ENCODE data around the gene SPTLC3.
A peak's percentile ranks its signal among the peaks of the same experiment; 100 is the strongest.

The SPTLC3 gene

DNA sequence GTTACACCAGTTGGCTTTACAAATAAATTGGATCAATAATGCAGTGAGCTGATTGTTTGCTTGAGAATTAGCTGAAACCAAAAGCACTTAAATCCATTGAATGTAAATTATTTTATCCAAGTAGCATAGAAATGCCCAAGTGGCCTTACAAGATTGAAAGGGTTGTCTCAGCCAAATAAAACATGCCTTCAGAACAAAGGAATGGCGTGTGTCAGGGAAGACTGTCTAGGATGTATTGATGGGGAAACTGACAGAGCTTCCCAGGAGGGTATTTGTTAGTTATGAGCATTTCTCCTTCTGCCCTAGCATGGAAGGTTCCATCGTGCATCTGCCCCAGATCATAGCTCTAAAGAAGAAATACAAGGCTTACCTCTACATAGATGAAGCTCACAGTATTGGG is 108.4 kb downstream of the SPTLC3 start:
- Histone ChIP-seq H3K27me3 (no peaks in the 10 kb centered on the region), H3K4me3 (no peak overlapping the region), H3K27ac (no peak overlapping the region), H3K9me3 (no peaks in the 10 kb centered on the region), H3K36me3 (peaks cover 0 to 6% (median 0%) of the 10 kb centered on the region in 3 donors), H3K4me1 (no peaks in the 10 kb centered on the region)
- intact Hi-C loops (cut with DNase I; ENCODE audit: low total_unique reads) = loop anchor here (10.0 kb wide), 1 partner anchor 108 kb away; the partner anchor contains the start of gene ISM1
- TF ChIP-seq, protein P1, sequence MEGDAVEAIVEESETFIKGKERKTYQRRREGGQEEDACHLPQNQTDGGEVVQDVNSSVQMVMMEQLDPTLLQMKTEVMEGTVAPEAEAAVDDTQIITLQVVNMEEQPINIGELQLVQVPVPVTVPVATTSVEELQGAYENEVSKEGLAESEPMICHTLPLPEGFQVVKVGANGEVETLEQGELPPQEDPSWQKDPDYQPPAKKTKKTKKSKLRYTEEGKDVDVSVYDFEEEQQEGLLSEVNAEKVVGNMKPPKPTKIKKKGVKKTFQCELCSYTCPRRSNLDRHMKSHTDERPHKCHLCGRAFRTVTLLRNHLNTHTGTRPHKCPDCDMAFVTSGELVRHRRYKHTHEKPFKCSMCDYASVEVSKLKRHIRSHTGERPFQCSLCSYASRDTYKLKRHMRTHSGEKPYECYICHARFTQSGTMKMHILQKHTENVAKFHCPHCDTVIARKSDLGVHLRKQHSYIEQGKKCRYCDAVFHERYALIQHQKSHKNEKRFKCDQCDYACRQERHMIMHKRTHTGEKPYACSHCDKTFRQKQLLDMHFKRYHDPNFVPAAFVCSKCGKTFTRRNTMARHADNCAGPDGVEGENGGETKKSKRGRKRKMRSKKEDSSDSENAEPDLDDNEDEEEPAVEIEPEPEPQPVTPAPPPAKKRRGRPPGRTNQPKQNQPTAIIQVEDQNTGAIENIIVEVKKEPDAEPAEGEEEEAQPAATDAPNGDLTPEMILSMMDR (IDR thresholded peaks at IDR 0.05) = no peak
- DNase-seq = no peak

DNA sequence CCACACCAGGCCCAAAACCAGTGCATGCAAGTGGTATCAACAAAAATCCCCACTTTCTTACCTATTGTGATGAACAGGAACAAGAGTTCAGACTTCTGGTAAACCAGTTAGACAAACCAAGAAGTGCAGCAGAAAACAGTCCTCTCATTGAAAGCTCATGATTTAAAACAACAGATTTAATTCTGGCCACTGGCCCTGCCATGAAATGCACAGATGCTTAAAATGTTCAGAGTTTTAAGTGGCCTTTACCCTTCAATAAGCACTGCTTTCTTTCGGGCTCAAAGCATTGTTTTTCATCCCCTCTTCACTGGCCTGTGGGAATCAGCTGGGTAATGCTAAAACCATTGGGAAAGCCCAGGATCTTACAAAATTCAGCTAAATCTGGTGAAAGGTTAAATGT is 109.9 kb downstream of the SPTLC3 start:
- no peak overlapping the region for H3K4me3 ChIP-seq
- H3K27me3 ChIP-seq = no peaks in the 10 kb centered on the region
- no peak overlapping the region for H3K27ac ChIP-seq
- no peak for DNase-seq
- no peaks in the 10 kb centered on the region for H3K4me1 ChIP-seq
- intact Hi-C loops (cut with DNase I; ENCODE audit: low total_unique reads) = loop anchor here (2.0 to 10.0 kb wide), 2 partner anchors 106 to 652 kb away; partner anchors contain the start of gene ISM1
- peaks cover 0 to 1% (median 0%) of the 10 kb centered on the region in 3 donors for H3K36me3 ChIP-seq
- TF ChIP-seq, protein P1 (IDR thresholded peaks at IDR 0.05) = no peak
- H3K9me3 ChIP-seq = no peaks in the 10 kb centered on the region

DNA sequence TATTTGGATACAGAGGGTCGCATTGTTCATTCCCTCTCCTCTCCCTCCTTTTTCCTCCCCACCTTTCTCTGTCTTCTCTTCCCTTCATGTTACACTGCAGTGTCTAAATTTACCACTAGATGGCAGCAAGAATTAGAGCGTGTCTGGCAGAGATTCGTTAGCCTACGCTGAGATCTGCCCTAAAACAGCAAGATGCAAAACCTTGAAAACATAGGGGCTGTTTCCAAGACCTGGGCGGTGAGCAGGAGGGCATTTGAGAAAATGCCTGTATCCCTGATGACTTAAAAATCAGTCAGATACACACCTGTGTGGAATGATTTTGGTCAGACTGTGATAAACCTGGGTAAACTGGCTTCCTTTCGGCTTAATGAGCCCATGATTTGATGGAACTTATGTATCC is 110.8 kb downstream of the SPTLC3 start:
- no peak overlapping the region for H3K27ac ChIP-seq
- no peak overlapping the region for H3K4me3 ChIP-seq
- H3K9me3 ChIP-seq = no peaks in the 10 kb centered on the region
- DNase-seq = no peak
- no peaks in the 10 kb centered on the region for H3K27me3 ChIP-seq
- H3K36me3 ChIP-seq = no peaks in the 10 kb centered on the region
- no peaks in the 10 kb centered on the region for H3K4me1 ChIP-seq
- intact Hi-C loops (cut with DNase I; ENCODE audit: low total_unique reads) = loop anchor here (2.0 to 10.0 kb wide), 2 partner anchors 105 to 651 kb away; partner anchors contain the start of gene ISM1
- TF ChIP-seq, protein P1 (IDR thresholded peaks at IDR 0.05) = peak; percentile 82 to 84

DNA sequence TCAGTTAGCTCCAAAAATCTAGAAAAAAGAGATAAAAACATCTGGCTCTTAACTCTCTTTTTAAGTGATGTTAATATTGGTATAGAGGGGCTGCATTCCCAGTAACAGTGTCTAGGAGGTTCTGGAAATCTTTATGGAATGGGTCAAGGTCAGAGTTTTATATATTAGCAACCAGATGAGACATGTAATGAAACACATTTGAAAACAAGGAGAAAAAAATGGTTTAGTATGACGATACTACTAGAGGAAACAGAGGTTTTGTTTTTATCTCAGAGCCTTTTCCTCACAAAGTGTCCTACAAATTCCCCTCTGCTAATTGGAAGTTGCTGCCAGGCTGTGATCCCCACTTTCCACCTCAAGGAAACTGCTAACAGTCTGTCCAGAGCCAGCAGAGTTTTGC is 111.7 kb downstream of the SPTLC3 start:
- intact Hi-C loops (cut with DNase I; ENCODE audit: low total_unique reads) = no loop called here
- TF ChIP-seq, protein P1 (IDR thresholded peaks at IDR 0.05) = no peak
- Histone ChIP-seq H3K27ac (no peak overlapping the region), H3K27me3 (no peaks in the 10 kb centered on the region), H3K36me3 (no peaks in the 10 kb centered on the region), H3K9me3 (no peaks in the 10 kb centered on the region), H3K4me3 (no peak overlapping the region), H3K4me1 (no peaks in the 10 kb centered on the region)
- no peak for DNase-seq

DNA sequence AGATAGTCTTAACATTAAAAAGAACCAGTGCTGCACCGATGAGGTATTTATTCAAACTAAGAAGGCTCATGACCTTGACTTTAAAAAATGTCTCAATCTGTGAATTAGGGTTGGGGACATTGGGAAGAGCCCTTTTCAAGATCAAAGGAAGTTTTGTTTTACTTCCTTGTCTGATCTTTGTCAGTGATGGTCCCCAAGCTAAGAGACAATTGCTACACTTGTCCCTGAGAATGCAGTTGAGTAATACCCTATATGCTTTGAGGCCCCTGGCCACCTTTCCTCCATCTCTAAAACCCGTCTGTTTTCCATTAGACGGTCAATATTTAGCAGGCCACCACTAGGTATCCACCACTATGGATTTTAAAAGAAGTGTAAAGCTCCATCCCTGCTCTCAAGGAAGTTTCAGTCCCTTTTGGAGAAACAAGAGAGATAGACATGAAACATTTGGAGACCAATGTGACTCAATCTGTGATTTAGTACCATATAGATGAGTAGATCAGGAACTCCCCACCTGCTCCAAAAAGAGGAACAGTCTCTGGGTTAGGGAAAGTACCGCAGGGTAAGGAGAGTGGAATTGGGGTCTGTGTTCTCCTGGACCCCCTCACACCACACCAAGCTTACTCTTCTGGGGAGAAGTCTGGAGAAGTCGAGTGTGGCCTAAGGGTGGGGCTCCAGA is 113.2 kb downstream of the SPTLC3 start:
- Histone ChIP-seq H3K27me3 (no peaks in the 10 kb centered on the region), H3K9me3 (no peaks in the 10 kb centered on the region), H3K36me3 (peaks cover 0 to 10% (median 0%) of the 10 kb centered on the region in 3 donors), H3K4me3 (no peak overlapping the region), H3K4me1 (no peaks in the 10 kb centered on the region), H3K27ac (no peak overlapping the region)
- TF ChIP-seq, protein P1 (IDR thresholded peaks at IDR 0.05) = no peak
- intact Hi-C loops (cut with DNase I; ENCODE audit: low total_unique reads) = no loop called here
- no peak for DNase-seq
